Stimulated activated CD4-positive, alpha-beta T cell treated with anti-CD3 and anti-CD28 coated beads, Interleukin-4, amount 100 ng/mL, for 1 hour (primary cell): ENCODE measurements around the gene ATOSB.

ENCODE experiments used
- DNase-seq: peaks from one replicate; pipeline ENCODE4 v3.0.0-alpha.2; 2020

Gene ATOSB

GRCh38 chr9:35085078-35085477 is 30.6 kb downstream of the ATOSB start:
- no peak for DNase-seq

- peak; percentile 83 for DNase-seq
Observed at GRCh38 chr9:35079426-35080341, 36.0 kb downstream of the ATOSB start, which contains the start of gene FANCG. Gene FANCG (minus strand): TSS chr9:35079942. CDS start chr9:35079524, 418 bp downstream.

DNA sequence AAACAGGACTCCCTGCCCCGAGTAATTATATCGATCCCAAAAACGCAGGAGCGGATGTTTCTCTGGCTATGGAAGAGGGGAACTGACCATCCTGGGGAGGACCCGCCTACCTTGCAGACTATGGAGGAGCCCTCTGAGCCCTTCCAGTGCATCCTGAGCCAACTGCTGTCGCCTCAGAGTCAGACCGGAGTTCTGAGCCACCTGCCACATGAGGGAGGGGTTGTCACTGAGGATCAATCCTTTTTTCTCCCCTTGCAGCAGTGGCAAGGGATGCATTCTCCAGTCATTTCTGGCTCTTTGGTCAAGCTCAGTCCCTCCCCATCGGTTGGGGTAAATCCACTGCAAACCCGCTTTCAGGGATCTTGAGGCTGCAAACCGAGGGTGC is 36.6 kb downstream of the ATOSB start:
- no peak for DNase-seq

DNA sequence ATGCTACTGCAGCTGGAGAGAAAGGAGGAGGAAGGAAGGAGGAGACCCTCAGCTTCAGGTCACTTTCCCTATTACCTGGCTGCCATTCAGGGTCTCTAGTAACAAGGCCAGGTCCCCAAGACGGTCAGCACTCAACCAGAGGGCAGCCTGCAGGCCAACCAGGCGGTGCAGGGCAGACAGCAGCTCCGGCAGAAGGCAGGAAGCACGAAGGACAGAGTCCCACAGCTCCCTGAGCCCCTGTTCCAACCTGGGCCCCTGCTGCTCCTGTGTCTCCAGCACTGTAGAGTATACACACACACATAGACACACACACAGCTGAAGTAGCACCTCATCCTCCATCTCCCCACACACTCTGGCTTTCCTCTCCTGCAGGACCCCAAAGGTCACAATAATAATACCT is 37.6 kb downstream of the ATOSB start:
- no peak for DNase-seq

DNA sequence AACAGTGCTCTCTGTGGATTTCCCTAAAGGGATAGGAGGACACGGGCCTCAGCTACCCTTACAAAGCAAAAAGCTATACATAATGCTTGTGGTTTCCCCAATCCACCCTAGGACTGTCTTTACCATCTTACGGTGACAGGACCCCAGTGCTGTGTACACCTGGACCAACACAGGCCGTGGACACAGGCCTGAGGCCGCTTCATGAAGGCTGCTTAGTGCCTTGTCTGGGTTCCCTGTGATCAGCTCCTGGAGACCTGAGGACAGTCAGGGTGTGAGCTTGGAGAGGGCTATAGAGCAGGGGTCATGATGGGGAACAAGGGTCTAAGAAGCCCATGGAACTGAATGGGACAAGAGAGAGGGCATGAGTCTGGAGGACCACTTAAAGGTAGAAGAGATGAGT is 38.8 kb downstream of the ATOSB start:
- DNase-seq, result no peak

DNA sequence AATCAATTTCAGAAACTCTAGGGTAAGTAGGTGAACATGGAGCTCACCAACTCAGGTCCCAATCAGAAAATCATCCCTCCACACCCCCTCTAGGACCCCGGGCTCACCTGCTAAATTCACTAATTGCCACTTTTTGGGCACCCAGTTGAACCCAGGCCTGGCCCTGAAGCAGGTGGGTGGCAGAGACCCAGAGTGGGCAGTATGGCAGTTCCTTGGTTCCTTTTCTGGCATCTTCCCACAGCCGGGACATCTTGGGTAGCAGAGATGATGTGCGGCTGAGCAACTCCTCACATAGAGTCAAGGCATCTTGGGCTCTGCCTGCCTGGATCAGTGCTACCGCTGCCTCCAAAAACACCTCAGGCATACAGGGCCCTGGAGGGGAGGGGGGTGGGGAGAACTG is 40.3 kb downstream of the ATOSB start:
- no peak for DNase-seq

DNA sequence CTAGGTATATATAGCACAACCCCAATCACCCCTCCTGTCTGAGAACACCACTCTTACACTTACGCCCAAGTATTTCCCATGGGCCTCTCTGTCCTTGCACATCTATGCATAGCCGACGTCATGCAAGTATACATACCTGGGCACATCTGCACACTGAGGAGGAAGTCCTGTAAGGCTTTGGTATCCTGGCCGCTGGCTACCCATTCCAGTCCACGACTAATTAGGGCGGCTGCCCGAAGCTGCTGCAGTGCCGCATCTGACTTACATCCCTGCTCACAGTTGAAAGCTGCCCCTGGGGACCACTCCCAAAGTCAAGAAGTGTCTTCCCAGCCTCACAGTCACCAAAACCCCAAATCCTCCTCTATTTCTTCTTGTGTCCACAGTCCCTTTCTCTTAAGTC is 40.9 kb downstream of the ATOSB start:
- DNase-seq, result no peak

DNA sequence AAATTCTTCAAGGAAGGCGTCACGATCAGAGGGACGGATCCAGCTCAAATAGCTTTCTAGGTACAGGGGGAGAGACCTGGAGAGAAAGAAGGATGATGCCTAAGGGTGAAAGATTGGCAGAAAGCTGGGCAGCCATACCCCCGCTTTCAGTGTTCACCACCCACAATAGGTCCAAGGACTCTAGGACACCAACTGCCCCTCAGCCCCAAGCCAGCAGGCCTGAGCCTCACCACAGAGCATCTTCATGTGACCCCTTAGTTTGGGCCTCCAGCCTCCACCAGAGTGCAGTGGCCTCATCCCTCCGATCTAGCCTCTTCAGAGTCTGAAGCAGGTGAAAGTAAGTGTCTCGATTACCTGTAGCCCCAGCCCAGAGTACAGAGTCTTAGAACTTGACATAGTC is 41.5 kb downstream of the ATOSB start:
- DNase-seq, result no peak

DNA sequence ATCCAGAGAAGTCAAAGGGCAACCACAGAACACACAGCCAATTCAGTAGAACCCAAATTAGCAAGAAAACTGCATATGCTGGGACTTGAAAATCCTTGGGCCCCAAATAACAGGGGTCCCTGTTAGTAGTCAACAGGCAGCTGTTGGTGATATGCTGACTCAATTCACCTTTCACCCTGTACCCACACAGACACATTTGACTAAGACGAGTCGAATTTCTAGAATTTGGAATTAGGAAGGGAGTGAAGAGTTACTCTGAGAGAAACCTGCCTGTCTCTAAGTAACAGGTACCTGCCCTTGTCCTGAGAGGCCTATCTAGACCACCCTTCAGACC is 42.4 kb downstream of the ATOSB start:
- no peak for DNase-seq

- peak; percentile 96 for DNase-seq
Observed at GRCh38 chr9:35072461-35073278, 43.0 kb downstream of the ATOSB start, which contains the start of gene VCP. Gene VCP (minus strand): TSS chr9:35072625. CDS start chr9:35072353, 272 bp downstream.

DNA sequence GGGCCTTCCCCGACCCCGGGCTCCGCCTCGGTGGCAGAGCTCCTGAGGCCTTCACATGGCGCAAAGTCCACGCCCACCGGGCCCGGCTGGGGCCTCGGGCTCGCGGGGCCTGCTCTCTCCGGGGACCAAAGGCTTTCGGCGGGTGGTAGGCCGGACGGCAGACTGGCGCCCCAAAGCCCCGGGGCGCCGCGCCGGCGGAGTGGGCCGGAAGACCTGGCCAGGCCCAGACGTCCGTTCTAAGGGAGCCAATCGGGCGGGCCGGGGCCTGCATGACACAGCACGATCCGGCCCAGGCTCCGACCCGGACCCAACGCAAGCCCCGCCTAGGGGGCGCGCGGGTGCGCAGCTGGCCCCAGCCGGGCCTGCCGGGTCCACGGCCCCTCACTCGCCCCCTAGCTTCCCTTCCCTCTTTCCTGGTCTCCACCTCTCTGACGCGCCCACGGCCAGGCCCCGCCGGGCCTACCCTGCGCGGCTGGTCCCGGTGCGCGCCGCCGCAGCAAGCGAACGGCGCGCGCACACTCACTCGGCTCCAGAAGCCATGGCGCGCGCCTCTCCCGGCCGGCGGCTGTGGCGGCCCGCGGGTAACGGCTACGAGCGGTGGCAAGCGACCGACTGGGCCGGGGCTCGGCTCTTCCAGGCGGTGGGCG is 43.7 kb downstream of the ATOSB start:
- DNase-seq, result peak; percentile 77

GRCh38 chr9:35070823-35071813 is 44.5 kb downstream of the ATOSB start:
- no peak for DNase-seq

DNA sequence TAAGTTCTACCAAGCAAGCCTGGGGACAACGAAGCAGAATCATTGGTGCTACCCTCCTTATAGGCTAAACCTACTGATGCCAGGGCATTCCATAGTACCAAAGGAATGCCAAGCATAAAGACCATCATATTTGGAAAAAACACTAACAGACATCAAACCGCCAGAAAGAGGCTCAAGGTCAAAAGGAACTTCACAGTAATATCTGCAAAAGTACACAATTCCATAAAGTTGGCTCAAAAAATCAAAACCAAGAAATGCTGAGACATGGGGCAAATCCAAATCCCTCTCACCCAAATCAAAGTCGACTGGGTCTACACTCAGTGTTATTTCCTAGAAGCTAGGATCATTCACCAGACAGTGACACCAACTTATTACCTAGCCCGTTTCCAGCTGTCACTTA is 46.6 kb downstream of the ATOSB start:
- no peak for DNase-seq

DNA sequence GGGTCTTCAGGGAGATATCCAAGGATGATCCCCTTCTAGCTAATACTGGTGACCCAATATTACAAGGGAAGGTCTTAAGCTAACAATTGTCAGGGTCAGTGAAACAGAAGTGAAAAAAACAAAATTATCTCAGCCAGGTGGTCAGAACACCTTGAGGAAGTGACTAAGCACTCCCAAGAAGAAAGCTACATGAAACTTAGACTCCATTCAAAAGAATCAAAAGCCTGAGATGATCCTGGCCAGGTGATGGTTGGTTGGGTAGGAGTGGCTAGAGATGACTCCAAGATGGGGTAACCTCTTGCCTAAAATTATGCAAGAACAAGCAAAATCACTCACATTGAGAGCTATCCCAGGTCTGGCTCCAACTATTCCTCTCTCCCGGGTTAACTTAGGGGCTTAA is 48.6 kb downstream of the ATOSB start:
- no peak for DNase-seq

- DNase-seq, result no peak
Observed at GRCh38 chr9:35060548-35061207, 55.0 kb downstream of the ATOSB start.

DNA sequence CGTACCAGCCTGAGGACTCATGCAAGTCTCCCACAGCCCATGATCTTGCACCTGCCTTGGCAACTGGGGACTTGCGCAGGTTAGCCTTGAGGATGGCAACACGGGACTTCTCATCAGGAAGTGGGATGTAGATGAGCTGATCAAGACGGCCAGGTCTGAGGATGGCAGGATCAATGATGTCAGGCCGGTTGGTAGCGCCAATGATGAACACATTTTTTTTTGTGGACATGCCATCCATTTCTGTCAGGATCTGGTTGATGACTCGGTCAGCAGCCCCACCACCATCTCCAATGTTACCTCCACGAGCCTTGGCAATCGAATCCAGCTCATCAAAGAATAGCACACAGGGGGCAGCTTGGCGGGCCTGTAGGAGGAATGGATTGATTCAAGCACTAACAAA is 56.2 kb downstream of the ATOSB start:
- no peak for DNase-seq

DNA sequence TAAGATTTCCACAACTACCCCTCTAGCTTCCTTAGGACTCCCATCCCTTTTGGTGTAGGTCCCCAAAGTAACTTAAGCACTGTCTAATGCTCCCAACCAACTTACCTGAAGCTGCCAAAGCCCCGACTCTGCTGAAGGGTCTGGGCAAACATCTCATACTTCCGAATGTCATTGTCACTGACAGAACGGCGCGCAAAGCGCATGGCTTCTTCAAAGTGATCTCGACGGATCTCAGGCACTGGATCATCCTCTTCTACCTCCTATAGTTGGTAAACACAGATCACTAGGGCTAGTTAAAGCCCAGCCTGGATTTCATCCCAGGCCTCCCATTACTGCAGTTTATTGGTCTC is 58.4 kb downstream of the ATOSB start:
- no peak for DNase-seq

DNA sequence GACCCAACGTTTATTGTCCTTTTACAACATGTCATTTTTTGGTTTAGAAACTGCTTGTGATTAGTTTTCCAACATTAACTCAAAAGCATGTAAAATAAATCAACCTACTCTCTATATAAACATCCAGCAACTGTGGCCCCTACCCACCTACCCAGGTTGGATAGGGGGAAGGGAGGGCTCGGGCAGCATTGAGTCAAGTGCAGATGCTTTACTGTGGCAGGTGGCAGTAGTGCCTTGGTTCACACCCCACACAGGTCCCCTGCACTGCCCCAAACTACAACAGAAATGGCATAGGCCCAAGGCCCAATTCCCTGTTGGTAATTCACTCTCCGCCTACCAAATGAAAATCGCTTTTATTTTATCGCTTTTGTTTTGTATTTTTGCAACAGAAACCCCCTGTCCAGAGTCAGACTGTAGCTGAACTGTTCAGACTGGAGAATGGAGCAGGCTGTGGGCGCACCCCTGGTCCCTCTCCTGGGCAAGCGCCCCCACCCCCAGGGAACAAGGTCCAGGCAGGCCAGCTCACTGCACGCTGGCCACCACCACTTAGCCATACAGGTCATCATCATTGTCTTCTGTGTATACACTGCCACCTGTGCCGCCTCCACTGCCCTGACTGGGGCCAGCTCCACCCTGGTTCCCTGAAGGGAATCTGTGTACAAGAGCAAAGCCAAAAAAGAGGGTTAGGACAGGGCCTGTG is 58.9 kb downstream of the ATOSB start:
- no peak for DNase-seq

GRCh38 chr9:35054871-35055644 is 60.6 kb downstream of the ATOSB start:
- no peak for DNase-seq

GRCh38 chr9:35054185-35054835 is 61.4 kb downstream of the ATOSB start:
- no peak for DNase-seq
